GOT3 (cell line): ENCODE results near the gene TYR.
"Not testable (repeated sequence)": the region's sequence is repeated elsewhere in the genome, so short reads cannot be mapped to it uniquely, and the experiment has no call there.

Source experiments
- DNase-seq: peaks from one replicate; lab custom pipeline; 2025; ENCODE audit warnings: mixed read lengths; lab: John Stamatoyannopoulos, UW

Gene TYR

DNA sequence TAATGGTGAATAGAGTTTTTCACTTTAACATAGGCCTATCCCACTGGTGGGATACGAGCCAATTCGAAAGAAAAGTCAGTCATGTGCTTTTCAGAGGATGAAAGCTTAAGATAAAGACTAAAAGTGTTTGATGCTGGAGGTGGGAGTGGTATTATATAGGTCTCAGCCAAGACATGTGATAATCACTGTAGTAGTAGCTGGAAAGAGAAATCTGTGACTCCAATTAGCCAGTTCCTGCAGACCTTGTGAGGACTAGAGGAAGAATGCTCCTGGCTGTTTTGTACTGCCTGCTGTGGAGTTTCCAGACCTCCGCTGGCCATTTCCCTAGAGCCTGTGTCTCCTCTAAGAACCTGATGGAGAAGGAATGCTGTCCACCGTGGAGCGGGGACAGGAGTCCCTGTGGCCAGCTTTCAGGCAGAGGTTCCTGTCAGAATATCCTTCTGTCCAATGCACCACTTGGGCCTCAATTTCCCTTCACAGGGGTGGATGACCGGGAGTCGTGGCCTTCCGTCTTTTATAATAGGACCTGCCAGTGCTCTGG lies at the start of gene TYR:
Gene TYR, plus strand, starts transcription at position 185 of the 541 bp plus-strand sequence. Its CDS starts 79 bp downstream, at position 264.
- DNase-seq, result no peak

DNA sequence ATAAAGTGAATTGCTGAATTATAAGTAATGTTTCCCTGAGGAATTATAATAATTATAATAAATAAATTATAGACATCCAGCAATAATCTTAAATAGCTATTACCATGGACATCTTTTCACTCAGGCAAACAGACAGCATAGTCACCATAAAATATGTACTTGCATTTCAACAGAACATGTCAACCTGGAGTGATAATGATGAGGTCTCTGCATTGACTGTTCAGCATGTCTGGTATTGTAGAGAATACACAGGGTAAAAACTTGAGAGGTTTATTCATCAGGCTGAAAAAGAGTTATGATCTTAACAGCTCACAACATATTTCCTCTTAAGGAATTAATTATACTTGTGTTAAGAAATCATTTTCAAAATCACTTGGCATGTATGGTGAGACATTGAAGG lies 41.1 kb upstream of the TYR start:
- no peak for DNase-seq

- DNase-seq, result no peak
Observed at GRCh38 chr11:89147229-89147628, 30.4 kb upstream of the TYR start.

- no peak for DNase-seq
Observed at GRCh38 chr11:89159974-89160373, 17.7 kb upstream of the TYR start.

DNA sequence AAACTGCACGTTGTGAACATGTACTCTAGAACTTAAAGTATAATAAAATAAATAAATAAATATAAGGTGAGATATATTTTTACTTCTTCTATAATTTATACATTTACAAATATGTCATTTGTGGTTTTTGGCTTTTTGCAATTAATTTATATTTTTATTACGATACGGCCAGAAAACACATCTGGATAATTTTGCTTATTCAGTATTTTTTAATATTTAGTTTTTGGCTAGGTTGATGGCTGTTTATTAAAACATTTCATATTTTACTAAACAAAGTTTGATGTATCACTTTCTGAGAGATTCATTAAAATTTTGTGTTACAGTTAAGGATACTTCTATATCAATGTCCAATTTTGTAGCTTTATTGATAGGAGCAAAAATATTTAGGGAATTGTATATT lies 15.7 kb upstream of the TYR start:
- DNase-seq, result no peak

DNA sequence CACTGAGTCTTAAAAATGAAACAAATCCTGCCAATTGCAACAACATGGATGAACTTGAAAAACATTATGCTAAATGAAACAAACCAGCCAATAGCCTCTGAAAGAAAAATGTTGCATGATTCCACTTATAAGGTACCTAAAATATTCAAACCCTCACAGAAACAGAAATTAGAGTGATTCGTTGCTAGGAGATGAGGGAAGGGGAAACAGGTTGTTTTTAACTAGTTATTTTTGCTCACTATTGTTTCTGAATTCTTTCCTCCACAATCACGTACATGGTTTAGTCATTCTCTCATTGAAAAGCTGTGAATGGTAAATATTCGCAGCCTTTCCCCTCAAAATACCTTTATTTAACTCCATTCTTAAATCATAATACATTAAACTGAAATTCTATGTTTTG lies 14.0 kb upstream of the TYR start:
- no peak for DNase-seq

- DNase-seq, result no peak
Observed at GRCh38 chr11:89168396-89168795, 9.3 kb upstream of the TYR start.

DNA sequence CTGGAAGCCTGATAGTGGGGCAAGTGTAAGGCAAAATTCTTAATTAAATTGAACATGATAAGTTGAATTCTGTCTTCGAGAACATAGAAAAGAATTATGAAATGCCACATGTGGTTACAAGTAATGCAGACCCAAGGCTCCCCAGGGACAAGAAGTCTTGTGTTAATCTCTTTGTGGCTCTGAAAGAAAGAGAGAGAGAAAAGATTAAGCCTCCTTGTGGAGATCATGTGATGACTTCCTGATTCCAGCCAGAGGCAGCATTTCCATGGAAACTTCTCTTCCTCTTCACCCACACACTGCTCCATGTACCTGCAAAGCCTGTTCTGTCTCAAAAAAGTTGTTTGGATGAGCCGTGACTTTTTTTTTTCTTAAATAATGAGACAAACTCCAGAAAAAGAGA lies 1.9 kb upstream of the TYR start:
- no peak for DNase-seq

DNA sequence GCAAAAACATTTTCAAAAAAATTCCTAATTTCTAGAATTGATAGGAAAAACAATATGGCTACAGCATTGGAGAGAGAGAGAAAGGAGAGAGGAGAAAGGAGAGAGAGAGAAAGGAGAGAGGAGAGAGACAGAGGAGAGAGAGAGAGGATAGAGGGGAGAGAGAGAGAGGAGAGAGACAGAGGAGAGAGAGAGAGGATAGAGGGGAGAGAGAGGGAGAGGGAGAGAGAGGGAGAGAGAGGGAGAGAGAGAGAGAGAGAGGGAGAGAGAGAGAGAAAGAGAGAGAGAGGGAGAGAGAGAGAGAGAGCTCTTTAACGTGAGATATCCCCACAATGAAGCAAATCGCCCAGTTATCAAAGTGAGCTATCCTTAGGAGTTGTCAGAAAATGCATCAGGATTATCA lies 737 bp upstream of the TYR start:
- no peak for DNase-seq

GRCh38 chr11:89181111-89181510 lies 3.4 kb downstream of the TYR start:
- no peak for DNase-seq

DNA sequence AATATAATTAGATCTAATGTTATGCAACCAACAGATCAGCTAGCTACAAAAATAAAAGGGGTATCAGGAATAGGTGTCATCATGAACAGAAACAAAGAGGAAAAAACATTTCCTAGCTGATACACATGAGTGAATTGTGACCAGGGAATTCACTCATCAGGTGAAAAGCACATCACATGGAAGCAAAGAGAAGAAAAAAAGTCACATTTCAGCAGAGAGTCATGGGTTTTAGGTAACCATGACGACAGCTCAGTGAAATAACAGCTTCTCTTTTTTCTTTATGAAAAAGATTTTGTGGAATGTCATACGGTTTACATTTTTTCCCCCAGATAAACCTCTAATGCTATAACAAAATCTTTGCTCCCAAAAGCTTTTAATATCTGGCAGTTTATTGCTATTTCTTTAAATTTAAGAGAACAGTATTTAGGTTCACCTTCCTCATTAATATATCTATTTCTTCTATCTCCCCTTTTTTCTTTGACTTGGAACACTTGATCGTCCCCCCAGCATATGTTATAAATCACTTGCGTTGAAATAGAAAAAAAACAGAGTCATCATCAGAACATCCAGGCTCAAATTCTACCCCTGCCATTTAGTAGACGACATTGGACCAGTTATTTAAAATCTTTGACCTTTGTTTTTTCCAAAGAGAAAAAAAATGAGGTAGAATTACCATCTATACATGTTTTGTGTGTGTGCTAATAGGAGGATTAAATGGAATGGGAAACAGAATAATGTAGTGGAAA lies 5.3 kb downstream of the TYR start:
- no peak for DNase-seq

DNA sequence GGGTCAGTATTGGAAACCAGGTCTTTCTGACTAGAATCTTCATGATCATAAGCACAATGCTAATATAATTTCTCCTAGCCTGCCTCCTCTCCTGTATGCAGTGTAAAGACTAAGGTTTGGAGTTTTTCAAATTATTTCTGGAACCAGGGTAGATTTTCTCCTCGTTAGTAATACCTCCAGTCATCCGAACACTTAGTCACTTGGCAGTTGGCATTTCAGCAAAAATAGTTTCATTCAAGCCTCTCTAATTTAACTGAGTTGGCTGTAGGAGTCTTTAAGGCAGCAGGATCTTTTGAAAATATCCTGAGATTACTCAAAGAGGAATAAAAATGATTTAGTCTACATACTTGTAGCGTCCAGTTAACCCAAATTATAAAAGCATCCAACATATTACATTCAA lies 6.3 kb downstream of the TYR start:
- no peak for DNase-seq

DNA sequence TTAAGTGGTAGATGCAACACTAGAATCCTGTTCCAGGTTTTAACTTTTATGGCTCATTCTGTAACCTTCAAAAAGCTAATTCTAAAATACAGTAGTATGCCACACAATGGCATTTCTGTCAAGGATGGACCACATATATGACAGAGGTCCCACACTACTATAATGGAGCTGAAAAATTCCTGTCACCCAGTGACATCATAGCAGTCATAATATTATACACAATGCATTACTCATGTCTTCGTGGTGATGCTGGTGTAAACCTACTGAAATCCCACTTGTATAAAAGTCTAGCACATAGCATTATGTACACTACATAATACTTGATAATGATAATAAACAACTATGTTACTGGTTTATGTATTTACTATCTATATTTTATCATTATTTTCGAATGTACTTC lies 12.1 kb downstream of the TYR start:
- DNase-seq, result no peak

DNA sequence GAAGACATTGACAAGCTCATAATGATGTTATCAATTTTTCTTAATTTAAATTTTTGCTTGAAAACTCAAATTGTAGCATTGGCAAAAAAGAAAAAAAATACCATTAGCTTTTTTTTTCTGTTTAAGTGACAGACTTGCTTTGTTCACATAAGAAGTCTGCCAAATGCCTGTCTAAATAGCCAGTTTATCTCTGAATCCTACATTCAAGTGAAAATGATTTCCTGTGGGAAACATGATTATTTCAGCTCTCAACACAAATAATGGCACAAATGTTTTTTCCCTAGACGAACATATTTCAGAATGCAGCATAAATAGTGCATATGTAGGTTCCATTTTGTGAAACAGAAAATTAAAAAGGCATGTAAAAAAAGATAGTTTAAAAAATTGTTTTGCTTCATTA lies 23.5 kb downstream of the TYR start:
- no peak for DNase-seq

DNA sequence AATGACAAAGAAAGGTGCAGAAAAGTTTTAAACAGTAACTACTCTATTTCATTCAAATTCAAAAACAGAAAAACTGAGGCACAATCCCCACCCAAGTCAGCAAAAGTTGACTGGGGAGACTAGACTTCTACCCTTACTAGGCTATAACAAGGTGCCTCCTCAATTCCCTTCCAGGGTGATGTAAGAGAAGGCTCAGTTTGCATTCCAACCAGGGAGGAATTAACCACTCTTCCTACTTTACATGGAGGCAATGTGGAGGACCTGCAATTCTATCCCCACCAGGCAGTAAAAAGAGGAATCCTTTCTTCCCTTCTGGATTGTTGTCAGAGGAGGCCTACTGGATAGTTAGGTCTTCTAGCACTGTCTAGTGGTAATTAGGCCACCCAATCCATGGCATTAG lies 26.1 kb downstream of the TYR start:
- DNase-seq, result no peak

DNA sequence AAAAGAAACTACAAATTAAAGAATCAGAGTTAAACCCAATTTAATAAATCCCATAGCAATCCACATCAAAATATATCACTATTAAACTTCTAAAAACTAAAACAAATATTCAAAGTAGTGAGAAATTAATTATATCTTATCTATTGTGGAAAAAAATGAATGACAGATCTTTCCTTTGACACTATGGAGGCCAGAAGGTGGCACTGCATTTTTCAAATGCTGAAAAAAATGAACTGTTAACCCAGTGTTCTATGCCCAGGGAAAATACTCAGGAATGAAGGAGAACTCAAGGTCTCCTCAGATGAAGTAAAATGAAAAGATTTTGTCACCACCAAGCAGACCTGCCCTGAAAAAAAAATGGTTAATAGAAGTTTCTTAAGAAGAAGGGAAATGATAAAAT lies 27.7 kb downstream of the TYR start:
- DNase-seq, result no peak

GRCh38 chr11:89220684-89221339 lies 43.1 kb downstream of the TYR start:
- no peak for DNase-seq

GRCh38 chr11:89235083-89235482 lies 57.4 kb downstream of the TYR start:
- DNase-seq, result no peak

DNA sequence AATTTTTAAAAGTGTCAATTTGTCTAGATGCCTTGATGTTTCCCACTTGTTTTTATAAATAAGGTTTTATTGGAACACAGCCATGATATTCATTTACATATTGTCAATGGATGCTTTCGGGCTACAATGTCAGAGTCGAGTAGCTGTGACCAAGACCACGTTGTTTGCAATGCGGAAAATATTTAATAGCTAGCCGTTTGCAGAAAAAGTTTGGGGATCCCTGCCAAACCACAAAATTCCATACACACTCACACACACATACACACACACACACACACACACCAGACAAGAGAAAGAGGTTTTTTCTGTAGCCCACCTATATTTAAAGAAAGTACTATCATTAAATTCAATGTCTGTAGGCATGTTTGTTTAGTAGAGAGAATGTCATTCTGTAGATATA lies 58.3 kb downstream of the TYR start:
- DNase-seq, result no peak

DNA sequence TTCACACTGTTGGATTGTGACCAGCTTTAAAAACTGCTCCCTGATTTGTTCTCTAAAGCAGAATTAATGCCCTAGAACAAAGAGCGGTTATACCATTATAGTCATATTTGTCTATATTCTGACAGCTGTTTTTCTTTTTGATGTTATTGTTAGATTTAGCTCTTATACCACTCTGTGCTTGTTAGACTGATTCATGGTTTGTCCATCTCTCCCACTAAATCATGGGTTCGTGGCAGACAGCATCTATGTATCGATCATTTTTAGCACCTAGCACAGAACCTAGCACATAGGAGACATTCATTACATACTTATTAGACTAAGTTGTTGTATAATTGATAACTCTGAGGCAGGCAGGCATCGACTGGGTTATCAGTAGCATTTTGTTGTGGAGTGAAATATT lies 69.3 kb downstream of the TYR start:
- DNase-seq, result not testable (repeated sequence)

DNA sequence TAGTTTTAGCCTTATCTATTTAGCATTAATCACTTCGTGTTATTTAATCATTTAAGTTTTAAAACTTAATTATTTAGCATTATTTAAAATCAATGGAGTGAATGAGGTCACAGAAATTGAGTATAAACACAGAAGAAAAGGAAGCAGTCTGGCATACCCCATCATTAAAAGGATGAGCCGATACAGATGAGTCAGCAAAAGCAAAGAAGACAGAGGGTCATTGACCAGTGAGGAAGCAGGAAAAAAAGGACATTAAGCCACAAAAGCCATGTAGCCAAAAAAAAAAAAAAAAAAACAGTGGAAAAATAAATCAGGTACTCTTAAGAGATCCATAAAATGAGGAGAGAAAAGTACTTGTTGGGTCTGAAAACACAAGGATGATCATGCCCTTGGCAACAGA lies 71.5 kb downstream of the TYR start:
- no peak for DNase-seq

- DNase-seq, result not testable (repeated sequence)
Observed at GRCh38 chr11:89261483-89261882, 83.8 kb downstream of the TYR start.

- DNase-seq, result no peak
Observed at GRCh38 chr11:89267660-89268302, 90.1 kb downstream of the TYR start.
